Thyroid gland (tissue), 4 donors: ENCODE measurements around the gene DNAH12. TPM values are rescaled to one million over a fixed set of nuclear protein-coding genes. Genes with fewer than 3 reads are reported as not detected.

ENCODE experiments used
- DNase-seq, 2 donors: peaks; one replicate each; pipeline ENCODE4 v3.0.0-alpha.2; 2019
- H3K27ac ChIP-seq, 3 donors: fragments of 200-600 bp; sonication (generic); 1 replicate in 2 of 3; 2 replicates in 1 of 3; pipeline ENCODE4 v1.5.1; 2016 to 2019; ENCODE audit warnings: mild to moderate bottlenecking in 1 of 3, moderate library complexity in 1 of 3
- H3K27me3 ChIP-seq: fragments of 200-600 bp; sonication (generic); one replicate; pipeline ENCODE4 v1.5.1; 2019
- H3K36me3 ChIP-seq, 2 donors: fragments of 200-600 bp; sonication (generic); one replicate each; pipeline ENCODE4 v1.5.1; 2016 to 2019
- H3K4me1 ChIP-seq, 2 donors: fragments of 200-600 bp; sonication (generic); one replicate each; pipeline ENCODE4 v1.5.1; 2017 to 2019
- H3K4me3 ChIP-seq, 3 donors: fragments of 200-600 bp; sonication (generic); replicated peaks in 1 of 3; 1 replicate in 2 of 3; 2 replicates in 1 of 3; pipeline ENCODE4 v1.5.1; 2016; ENCODE audit warnings: mild to moderate bottlenecking in 1 of 3
- H3K9me3 ChIP-seq: fragments of 200-600 bp; sonication (generic); one replicate; pipeline ENCODE4 v1.5.1; 2017
- POLR2A ChIP-seq, 2 donors: fragments of 450-650 bp; IDR thresholded peaks; one replicate each; pipeline ENCODE4 v1.6.1; 2017; ENCODE audit warnings: antibody characterized with exemption in 2 of 2, mild to moderate bottlenecking in 2 of 2, moderate library complexity in 1 of 2
- WGBS, 2 donors: methylation state at CpG; one replicate each; pipeline ENCODE4 v1.1.5; 2017; 5-methylcytosine and 5-hydroxymethylcytosine counted together
- intact Hi-C: fragments of 100-400 bp; cut with DNase I; formaldehyde crosslinking; loops from one replicate; pipeline ENCODE4 v1.15.1; 2023
- total RNA-seq, 4 donors: library from RNA; depleted of rRNA; stranded (reverse); fragments of >200 nt; gene quantifications; one replicate each; pipeline ENCODE4 v1.2.3, GENCODE V29; 2016
- TF ChIP-seq, protein P1 (sequence below), 6 experiments: fragments of 200-600 bp in 3 of 6; fragments of 450-650 bp in 3 of 6; sonication (generic) in 3 of 6; IDR thresholded peaks; one replicate each; pipeline ENCODE4 v1.5.1; 2016 to 2019; ENCODE audit warnings: antibody characterized with exemption in 6 of 6, mild to moderate bottlenecking in 2 of 6, inconsistent platforms in 1 of 6, moderate library complexity in 1 of 6

The DNAH12 gene
- total RNA-seq, 4 donors from 2014 or later: 0.04 to 0.98 (median 0.19) TPM

DNA sequence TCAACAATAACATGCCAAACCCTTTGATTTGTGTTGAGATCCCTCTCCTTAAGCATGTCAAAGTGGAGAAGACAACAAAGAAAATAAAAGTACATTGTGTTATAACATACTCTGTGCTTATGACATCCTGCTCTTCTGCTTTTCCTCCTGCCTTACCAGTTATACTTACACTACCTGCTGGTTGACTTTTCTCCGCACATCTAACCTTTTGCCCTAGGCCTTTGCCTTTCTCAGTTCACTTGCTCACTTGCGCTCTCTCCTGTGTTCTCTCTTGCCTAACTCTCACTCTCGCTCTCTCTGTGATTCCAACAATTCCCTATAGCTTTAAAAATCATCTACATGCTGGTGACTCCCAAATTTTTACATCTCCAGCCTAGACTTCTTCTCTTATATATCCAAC is 5.7 kb downstream of the DNAH12 start:
- WGBS, 2 donors: 95% methylated on average over 3 of the region's 3 CpGs
- Histone ChIP-seq H3K27me3 (no peaks in the 10 kb centered on the region), H3K4me3 (no peak overlapping the region), H3K9me3 (no peaks in the 10 kb centered on the region), H3K36me3 (no peaks in the 10 kb centered on the region), H3K27ac (no peak overlapping the region), H3K4me1 (no peaks in the 10 kb centered on the region)
- no peak for DNase-seq
- TF ChIP-seq, protein P1, sequence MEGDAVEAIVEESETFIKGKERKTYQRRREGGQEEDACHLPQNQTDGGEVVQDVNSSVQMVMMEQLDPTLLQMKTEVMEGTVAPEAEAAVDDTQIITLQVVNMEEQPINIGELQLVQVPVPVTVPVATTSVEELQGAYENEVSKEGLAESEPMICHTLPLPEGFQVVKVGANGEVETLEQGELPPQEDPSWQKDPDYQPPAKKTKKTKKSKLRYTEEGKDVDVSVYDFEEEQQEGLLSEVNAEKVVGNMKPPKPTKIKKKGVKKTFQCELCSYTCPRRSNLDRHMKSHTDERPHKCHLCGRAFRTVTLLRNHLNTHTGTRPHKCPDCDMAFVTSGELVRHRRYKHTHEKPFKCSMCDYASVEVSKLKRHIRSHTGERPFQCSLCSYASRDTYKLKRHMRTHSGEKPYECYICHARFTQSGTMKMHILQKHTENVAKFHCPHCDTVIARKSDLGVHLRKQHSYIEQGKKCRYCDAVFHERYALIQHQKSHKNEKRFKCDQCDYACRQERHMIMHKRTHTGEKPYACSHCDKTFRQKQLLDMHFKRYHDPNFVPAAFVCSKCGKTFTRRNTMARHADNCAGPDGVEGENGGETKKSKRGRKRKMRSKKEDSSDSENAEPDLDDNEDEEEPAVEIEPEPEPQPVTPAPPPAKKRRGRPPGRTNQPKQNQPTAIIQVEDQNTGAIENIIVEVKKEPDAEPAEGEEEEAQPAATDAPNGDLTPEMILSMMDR (IDR thresholded peaks at IDR 0.05): no peak
- no peak for TF ChIP-seq POLR2A (IDR thresholded peaks at IDR 0.05)
- intact Hi-C loops: no loop called here

DNA sequence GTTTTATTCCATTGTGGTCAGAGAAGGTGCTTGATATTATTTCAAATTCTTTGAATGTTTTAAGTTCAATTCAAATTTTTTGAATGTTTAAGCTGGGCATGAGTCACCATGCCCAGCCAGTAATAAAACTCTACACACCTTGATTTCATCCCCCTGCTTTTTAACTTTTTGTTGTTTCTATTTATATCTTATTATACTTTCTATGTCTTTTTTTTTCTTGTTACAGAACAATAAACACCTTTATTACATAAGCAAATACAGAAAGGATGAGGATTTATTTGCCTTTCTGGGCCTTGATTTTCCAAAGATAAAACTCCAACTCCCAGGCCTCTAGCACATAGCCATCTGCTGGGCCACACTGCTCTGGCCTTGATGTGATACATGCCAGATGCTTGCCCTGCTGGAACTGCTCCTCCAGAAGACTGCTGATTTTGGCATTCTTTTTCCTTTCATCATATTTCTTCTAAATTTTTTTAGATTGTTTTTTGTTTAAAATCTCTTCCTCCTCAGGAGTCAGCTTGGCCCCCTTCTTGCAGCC is 14.0 kb downstream of the DNAH12 start:
- no peak for DNase-seq
- H3K36me3 ChIP-seq: no peaks in the 10 kb centered on the region
- intact Hi-C loops: no loop called here

DNA sequence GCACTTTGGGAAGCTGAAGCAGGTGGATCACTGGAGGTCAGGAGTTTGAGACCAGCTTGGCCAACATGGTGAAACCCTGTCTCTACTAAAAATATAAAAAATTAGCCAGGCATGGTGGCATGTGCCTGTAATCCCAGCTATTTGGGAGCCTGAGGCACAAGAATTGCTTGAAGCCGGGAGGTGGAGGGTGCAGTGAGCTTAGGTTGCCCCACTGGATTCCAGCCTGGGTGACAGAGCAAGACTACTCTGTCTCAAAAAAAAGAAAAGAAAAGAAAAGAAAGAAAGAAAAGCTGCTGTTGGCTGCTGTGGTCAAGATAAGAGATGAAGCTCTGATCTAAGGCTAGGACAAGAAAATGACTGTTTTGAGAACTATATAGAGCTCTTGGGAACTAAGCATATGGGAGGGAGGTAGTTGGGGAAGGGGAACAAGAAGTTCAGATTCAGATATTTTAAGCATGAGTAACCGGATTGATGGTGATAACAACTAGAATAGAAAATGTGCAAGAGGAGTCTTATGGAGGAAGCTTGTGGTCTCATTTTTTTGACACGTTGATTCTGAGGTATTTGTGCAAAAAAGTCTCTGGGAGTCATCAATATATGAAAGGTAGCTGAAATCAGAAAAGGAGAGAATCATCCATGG is 25.7 kb downstream of the DNAH12 start:
- Histone ChIP-seq H3K27me3 (no peaks in the 10 kb centered on the region), H3K27ac (no peak overlapping the region), H3K4me3 (no peak overlapping the region), H3K9me3 (no peaks in the 10 kb centered on the region), H3K36me3 (no peaks in the 10 kb centered on the region), H3K4me1 (no peaks in the 10 kb centered on the region)
- WGBS, 2 donors: 71 to 75% methylated on average over 3 of the region's 3 CpGs
- intact Hi-C loops: no loop called here
- DNase-seq: no peak
- TF ChIP-seq, protein P1 (IDR thresholded peaks at IDR 0.05): no peak
- TF ChIP-seq POLR2A (IDR thresholded peaks at IDR 0.05): no peak

More for the DNA sequence above, 14.0 kb downstream of the DNAH12 start:
- no peak overlapping the region for H3K4me3 ChIP-seq
- H3K9me3 ChIP-seq: no peaks in the 10 kb centered on the region
- TF ChIP-seq POLR2A (IDR thresholded peaks at IDR 0.05): no peak
- TF ChIP-seq, protein P1 (IDR thresholded peaks at IDR 0.05): no peak
- no peaks in the 10 kb centered on the region for H3K4me1 ChIP-seq
- no peaks in the 10 kb centered on the region for H3K27me3 ChIP-seq
- no peak overlapping the region for H3K27ac ChIP-seq

DNA sequence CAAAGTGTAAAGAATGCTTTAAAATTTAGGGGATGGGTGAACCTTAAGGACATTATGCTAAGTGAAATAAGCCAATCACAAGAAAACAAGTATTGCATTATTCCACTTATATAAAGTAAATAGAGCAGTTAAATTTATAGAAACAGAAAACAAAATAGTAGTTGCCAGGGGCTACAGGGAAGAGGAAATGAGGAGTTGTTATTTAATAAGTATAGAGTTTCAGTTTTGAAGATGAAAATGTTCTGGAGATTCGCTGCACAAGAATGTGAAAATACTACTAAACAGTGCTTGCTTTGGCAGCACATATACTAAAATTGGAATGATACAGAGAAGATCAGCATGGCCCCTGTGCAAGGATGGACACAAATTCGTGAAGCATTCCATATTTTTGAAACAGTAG is 32.0 kb downstream of the DNAH12 start:
- H3K4me1 ChIP-seq: no peaks in the 10 kb centered on the region
- H3K9me3 ChIP-seq: no peaks in the 10 kb centered on the region
- intact Hi-C loops: no loop called here
- WGBS, 2 donors: 63% methylated on average over 2 of the region's 2 CpGs
- no peak for DNase-seq
- no peak overlapping the region for H3K27ac ChIP-seq
- no peaks in the 10 kb centered on the region for H3K27me3 ChIP-seq
- H3K4me3 ChIP-seq: no peak overlapping the region
- no peaks in the 10 kb centered on the region for H3K36me3 ChIP-seq
- TF ChIP-seq POLR2A (IDR thresholded peaks at IDR 0.05): no peak
- TF ChIP-seq, protein P1 (IDR thresholded peaks at IDR 0.05): no peak

DNA sequence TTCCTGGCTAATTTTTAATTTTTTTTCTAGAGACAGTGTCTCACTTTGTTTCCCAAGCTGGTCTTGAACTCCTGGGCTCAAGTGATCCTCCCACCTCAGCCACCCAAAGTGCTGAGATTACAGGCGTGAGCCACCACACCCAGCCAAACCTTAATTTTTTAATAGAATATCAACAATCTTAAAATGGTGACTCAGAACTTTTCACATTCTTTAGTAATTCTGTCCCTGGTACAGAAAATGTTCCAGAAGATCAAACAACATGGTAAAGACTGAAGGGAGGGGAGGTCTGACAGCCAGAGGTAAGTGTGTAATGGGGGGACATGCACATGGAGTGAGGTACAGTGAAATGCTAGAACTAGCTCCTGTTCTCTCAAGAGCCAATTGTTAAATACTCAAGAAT is 38.2 kb downstream of the DNAH12 start:
- no peak for DNase-seq
- Histone ChIP-seq H3K4me1 (no peaks in the 10 kb centered on the region), H3K36me3 (no peaks in the 10 kb centered on the region), H3K27me3 (no peaks in the 10 kb centered on the region), H3K4me3 (no peak overlapping the region), H3K27ac (no peak overlapping the region), H3K9me3 (no peaks in the 10 kb centered on the region)
- 93 to 96% methylated on average over 1 of the region's 1 CpG for WGBS, 2 donors
- TF ChIP-seq, protein P1 (IDR thresholded peaks at IDR 0.05): no peak
- no peak for TF ChIP-seq POLR2A (IDR thresholded peaks at IDR 0.05)
- intact Hi-C loops: no loop called here
